Thoracic aorta (tissue), 2 donors: ENCODE measurements around the gene USP34. TPM values are rescaled to one million over a fixed set of nuclear protein-coding genes. Genes with fewer than 3 reads are reported as not detected.

ENCODE experiments used
- ATAC-seq: fragments of 150-250 bp; one replicate; pipeline ENCODE4 v1.8.0; 2017; ENCODE audit warnings: low read depth; ENCODE audit not compliant: insufficient number of reproducible peaks, low FRiP score
- DNase-seq: peaks from one replicate; pipeline ENCODE4 v3.0.0-alpha.2; 2020; ENCODE audit warnings: low spot score
- H3K27ac ChIP-seq, 2 donors: fragments of 200-600 bp; sonication (generic); 1 replicate in 1 of 2; 2 replicates in 1 of 2; pipeline ENCODE4 v1.5.1; 2016; ENCODE audit warnings: mild to moderate bottlenecking in 2 of 2, moderate library complexity in 2 of 2
- H3K27me3 ChIP-seq: fragments of 200-600 bp; sonication (generic); replicated peaks from 2 replicates; pipeline ENCODE4 v1.6.0; 2016; ENCODE audit warnings: mild to moderate bottlenecking; ENCODE audit not compliant: insufficient read depth
- H3K36me3 ChIP-seq: fragments of 200-600 bp; sonication (generic); one replicate; pipeline ENCODE4 v1.5.1; 2016
- H3K4me1 ChIP-seq, 2 donors: fragments of 200-600 bp; sonication (generic); 1 replicate in 1 of 2; 2 replicates in 1 of 2; pipeline versions ENCODE4 v1.5.1 to v1.6.0; 2016; ENCODE audit warnings: low read depth in 2 of 2, mild to moderate bottlenecking in 1 of 2; ENCODE audit not compliant: control insufficient read depth in 1 of 2
- H3K4me3 ChIP-seq: fragments of 200-600 bp; sonication (generic); 2 replicates; pipeline ENCODE4 v1.5.1; 2016; ENCODE audit warnings: mild to moderate bottlenecking
- H3K9me3 ChIP-seq: fragments of 200-600 bp; sonication (generic); 2 replicates; pipeline ENCODE4 v1.5.1; 2016
- total RNA-seq, 2 donors: library from RNA; depleted of rRNA; stranded (reverse); fragments of >200 nt; gene quantifications; one replicate each; pipeline versions ENCODE4 v1.1.0 to v1.2.3, GENCODE V29; 2016
- TF ChIP-seq, protein P1 (sequence below): fragments of 200-600 bp; sonication (generic); IDR thresholded peaks from one replicate; pipeline ENCODE4 v1.5.1; 2019; ENCODE audit warnings: antibody characterized with exemption

USP34 gene
- total RNA-seq, 2 donors from 2014 or later, result 88.0 to 191 TPM

GRCh38 chr2:61263830-61264229, 207.1 kb downstream of the USP34 start:
- ATAC-seq (no peak), DNase-seq (no peak)
- H3K4me3 ChIP-seq, result no peak overlapping the region
- no peaks in the 10 kb centered on the region for H3K27me3 ChIP-seq
- H3K4me1 ChIP-seq, result no peaks in the 10 kb centered on the region
- no peak overlapping the region for H3K27ac ChIP-seq
- H3K36me3 ChIP-seq, result peaks cover 9% of the 10 kb centered on the region
- no peaks in the 10 kb centered on the region for H3K9me3 ChIP-seq
- TF ChIP-seq, protein P1, sequence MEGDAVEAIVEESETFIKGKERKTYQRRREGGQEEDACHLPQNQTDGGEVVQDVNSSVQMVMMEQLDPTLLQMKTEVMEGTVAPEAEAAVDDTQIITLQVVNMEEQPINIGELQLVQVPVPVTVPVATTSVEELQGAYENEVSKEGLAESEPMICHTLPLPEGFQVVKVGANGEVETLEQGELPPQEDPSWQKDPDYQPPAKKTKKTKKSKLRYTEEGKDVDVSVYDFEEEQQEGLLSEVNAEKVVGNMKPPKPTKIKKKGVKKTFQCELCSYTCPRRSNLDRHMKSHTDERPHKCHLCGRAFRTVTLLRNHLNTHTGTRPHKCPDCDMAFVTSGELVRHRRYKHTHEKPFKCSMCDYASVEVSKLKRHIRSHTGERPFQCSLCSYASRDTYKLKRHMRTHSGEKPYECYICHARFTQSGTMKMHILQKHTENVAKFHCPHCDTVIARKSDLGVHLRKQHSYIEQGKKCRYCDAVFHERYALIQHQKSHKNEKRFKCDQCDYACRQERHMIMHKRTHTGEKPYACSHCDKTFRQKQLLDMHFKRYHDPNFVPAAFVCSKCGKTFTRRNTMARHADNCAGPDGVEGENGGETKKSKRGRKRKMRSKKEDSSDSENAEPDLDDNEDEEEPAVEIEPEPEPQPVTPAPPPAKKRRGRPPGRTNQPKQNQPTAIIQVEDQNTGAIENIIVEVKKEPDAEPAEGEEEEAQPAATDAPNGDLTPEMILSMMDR, result no peak

DNA sequence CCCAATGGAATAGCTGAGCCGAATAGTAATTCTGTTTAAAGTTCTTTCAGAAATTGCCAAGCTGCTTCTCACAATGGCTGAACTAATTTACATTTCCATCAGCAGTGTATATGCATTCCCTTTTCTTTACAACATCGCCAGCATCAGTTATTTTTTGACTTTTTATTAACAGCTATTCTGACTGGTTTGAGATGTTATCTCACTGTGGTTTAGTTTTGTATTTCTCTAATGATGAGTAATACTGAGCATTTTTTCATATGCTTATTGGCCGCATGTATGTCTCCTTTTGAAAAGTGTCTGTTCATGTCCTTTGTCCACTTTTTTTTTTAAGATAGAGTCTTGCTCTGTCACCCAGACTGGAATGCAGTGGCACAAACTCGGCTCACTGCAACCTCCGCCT, 208.2 kb downstream of the USP34 start:
- ATAC-seq (no peak), DNase-seq (no peak)
- Histone ChIP-seq H3K4me3 (no peak overlapping the region), H3K9me3 (no peaks in the 10 kb centered on the region), H3K27ac (no peak overlapping the region), H3K27me3 (no peaks in the 10 kb centered on the region), H3K36me3 (peaks cover 19% of the 10 kb centered on the region), H3K4me1 (no peaks in the 10 kb centered on the region)
- TF ChIP-seq, protein P1, result no peak

DNA sequence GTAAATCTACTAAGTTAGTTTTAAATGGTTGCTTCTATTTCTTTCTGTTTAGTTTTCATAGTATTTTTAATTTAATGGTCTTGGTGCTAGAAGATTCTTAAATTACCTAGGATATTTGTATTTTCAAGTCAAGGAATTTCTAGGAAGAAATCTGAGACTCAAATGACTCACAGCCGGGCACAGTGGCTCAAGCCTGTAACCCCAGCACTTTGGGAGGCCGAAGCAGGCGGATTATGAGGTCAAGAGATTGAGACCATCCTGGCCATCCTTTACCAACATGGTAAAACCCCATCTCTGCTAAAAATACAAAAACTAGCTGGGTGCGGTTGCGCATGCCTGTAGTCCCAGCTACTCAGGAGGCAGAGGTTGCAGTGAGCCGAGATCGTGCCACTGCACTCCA, 213.4 kb downstream of the USP34 start:
- ATAC-seq, result no peak
- Histone ChIP-seq H3K4me1 (no peaks in the 10 kb centered on the region), H3K9me3 (no peaks in the 10 kb centered on the region), H3K36me3 (peaks cover 31% of the 10 kb centered on the region), H3K4me3 (no peak overlapping the region), H3K27ac (no peak overlapping the region), H3K27me3 (no peaks in the 10 kb centered on the region)
- DNase-seq, result no peak
- TF ChIP-seq, protein P1, result no peak

DNA sequence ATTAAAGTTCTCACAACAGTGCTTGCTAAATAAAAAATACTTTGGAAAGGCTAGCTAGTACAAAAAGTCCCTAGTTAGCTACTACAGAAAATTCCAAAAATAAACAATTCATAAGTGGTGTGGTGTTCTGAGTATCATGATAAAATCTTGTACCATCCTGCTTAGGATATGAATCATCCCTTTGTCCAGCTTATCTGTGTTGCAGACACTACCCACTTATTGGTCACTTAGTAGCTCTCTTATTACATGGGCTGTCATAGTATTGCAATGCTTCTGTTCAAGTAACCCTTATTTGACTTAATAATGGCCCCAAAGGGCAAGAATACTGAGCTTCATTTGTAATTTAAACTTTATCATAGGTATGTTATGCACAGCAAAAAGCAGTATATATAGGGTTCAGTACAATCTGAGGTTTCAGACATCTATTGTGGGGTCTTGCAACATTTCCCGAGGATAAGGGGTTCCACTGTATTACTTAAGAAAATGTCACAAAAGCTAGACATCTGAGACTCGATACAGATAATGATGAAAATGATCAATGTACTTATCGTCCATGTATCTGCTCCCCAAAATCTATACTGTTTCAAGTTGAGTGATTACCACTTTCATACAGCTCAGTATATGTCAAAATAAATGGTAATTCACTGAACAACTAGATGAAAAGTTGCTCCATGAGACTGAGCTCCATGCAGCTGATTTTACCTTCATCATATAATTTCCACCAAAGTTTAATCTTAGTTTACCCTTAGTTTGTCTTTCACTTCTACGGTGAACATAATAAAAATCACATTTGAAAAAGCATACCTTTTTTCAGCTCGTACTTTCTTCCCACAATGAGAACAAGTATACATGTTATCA, 215.1 kb downstream of the USP34 start:
- TF ChIP-seq, protein P1, result no peak
- ATAC-seq, result no peak
- H3K27ac ChIP-seq, result no peak overlapping the region

DNA sequence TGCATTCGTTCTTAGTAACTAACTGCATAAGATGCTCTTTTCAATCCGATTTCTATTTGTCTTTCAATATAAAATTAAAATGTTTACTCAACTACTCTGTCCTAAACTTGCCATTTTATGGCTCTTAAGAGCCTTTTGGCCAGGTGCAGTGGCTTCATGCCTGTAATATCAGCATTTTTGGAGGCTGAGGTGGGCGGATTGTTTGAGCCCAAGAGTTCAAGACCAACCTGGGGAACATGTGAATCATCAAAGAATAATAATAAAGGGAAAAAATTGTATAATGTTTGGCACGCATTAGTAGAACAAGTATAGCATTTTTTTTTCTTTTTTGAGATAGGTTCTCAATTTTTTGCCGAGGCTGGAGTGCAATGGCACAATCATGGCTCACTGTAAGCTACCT, 216.4 kb downstream of the USP34 start:
- H3K27ac ChIP-seq, result no peak overlapping the region
- TF ChIP-seq, protein P1, result no peak
- ATAC-seq, result no peak
- H3K27me3 ChIP-seq, result no peaks in the 10 kb centered on the region
- H3K9me3 ChIP-seq, result no peaks in the 10 kb centered on the region
- no peak for DNase-seq
- no peaks in the 10 kb centered on the region for H3K4me1 ChIP-seq
- peaks cover 28% of the 10 kb centered on the region for H3K36me3 ChIP-seq
- no peak overlapping the region for H3K4me3 ChIP-seq

More for the DNA sequence above, 215.1 kb downstream of the USP34 start:
- no peak for DNase-seq
- H3K36me3 ChIP-seq, result peaks cover 31% of the 10 kb centered on the region
- no peaks in the 10 kb centered on the region for H3K9me3 ChIP-seq
- no peak overlapping the region for H3K4me3 ChIP-seq
- H3K27me3 ChIP-seq, result no peaks in the 10 kb centered on the region
- no peaks in the 10 kb centered on the region for H3K4me1 ChIP-seq
